ENCODE data around the gene ZFYVE28.

ZFYVE28 gene

DNA sequence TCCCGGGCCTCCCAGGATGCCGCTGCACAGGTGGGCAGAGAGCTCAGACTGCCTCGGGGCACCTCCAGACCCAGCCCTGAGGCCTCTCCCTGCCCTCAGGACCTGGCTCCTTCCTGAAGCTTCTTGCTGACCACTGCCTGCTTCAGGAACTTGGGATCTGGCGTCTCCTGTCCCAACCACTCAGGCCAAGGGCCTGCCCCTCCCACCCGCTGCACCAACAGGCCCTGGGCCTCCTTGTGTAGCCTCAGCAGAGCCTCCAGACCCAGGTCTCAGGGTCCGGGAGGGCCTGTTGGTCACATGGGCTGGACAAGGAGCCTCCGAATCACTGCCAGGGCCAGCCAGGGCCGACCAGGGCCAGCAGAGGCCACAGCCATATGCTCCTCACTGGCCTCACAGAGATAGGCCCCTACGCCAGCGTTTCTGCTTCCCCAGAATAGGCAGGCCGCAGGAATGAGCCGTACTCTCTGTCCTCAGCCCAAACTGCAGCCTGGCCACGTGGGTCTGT is 159.4 kb downstream of the ZFYVE28 start:
- TF ChIP-seq, protein P1, sequence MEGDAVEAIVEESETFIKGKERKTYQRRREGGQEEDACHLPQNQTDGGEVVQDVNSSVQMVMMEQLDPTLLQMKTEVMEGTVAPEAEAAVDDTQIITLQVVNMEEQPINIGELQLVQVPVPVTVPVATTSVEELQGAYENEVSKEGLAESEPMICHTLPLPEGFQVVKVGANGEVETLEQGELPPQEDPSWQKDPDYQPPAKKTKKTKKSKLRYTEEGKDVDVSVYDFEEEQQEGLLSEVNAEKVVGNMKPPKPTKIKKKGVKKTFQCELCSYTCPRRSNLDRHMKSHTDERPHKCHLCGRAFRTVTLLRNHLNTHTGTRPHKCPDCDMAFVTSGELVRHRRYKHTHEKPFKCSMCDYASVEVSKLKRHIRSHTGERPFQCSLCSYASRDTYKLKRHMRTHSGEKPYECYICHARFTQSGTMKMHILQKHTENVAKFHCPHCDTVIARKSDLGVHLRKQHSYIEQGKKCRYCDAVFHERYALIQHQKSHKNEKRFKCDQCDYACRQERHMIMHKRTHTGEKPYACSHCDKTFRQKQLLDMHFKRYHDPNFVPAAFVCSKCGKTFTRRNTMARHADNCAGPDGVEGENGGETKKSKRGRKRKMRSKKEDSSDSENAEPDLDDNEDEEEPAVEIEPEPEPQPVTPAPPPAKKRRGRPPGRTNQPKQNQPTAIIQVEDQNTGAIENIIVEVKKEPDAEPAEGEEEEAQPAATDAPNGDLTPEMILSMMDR (IDR thresholded peaks at IDR 0.05; ENCODE audit: insufficient read depth, low read length, missing control alignments), result no peak
- ChIA-PET CTCF (interaction anchor here (1.3 kb wide), 1 partner anchor 39 kb away, joined by 3 read pairs; no protein-coding TSS in a partner anchor), POLR2A (no interaction called here)
- no peak for DNase-seq (ENCODE audit: low read depth, low spot score)
- no peak overlapping the region for H3K4me3 ChIP-seq (ENCODE audit: low read depth, low read length)

DNA sequence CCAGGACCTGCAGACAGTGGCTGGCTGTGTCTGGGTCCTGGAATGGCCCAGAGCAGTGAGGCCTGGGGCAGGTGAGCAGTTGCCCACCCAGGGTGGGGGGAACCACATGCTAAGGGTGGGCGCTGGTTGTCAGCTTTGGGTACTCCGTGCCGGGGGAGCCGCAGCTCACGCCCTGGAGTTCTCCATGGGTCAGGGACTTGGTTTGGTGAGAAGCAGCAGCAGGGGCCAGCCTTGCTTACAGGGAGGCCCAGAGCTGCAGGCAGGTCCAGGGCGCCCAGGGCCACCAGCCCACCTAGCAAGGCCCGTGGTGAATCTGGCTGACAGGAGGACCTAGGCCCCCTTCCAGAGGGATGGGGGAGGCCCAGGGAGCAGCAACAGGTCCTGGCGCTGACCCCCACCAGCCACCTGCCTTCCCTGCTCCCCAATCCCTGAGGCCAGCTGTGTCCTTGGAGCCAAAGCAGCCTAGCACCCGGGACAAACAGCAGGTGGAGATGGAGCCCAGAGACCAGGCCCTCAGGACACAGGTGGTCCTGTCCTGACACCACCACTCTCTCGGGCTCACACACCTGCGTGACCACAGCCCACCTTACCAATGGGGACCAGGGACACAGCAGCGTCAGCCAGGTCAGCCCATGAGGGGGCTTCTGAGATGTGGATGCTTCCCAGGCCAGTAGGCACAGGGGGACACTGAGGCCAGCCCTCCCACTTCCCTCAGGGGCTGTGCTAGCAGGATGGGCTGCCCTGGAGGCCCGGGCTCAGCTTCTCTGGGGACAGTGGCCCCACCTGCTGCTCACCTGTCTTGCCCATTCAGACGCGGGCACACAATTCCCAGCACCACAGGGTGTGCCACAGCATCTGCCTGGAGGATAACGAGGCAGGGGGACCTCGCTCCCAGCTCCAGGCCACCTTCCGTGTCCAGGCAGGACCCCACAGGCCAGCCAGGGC is 160.1 kb downstream of the ZFYVE28 start:
- H3K4me3 ChIP-seq (ENCODE audit: low read depth, low read length), result no peak overlapping the region
- POLR2A ChIA-PET, result no interaction called here
- DNase-seq (ENCODE audit: low read depth, low spot score), result no peak
- CTCF ChIA-PET, result interaction anchor here (0.6 to 1.3 kb wide), 4 partner anchors 38 to 181 kb away, joined by 3 to 5 read pairs (median 4); no protein-coding TSS in a partner anchor
- TF ChIP-seq, protein P1 (IDR thresholded peaks at IDR 0.05; ENCODE audit: insufficient read depth, low read length, missing control alignments), result no peak

DNA sequence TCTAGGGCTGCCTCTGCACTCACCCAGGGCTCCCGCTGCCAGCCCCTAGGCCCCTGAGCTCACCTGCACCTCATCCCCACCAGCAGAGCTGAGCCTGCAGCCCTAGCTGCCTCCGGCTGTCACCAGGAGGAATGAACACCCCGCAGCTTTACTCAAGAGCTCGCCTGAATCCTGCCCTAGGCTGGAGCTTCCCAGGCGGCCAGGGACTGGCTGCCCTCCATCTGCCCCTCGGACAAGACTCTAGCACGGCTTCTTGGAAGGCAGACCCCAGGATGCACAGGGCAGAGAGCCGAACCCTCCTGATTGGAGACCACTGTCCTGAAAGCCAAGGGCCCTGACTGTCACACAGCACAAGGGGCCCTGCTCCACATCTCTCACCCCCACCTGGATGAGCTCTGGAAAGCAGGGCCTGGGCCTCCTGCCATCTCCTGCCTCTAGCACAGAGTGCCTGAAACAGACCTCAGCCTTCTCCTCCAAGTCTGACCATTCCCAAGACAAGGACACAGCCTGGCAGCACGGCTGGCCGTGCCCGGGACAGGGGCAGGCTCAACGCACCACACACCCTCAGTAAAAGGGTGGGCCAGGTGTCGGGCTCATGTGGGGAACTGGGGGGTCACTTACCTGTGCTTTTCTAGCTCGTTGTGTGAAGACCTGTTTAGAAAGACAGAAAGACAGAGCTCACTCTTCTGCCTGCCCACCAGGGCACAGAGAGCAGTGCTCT is 160.9 kb downstream of the ZFYVE28 start:
- DNase-seq (ENCODE audit: low read depth, low spot score), result no peak
- POLR2A ChIA-PET, result interaction anchor here (1.0 kb wide), 1 partner anchor 248 kb away, joined by 3 read pairs; no protein-coding TSS in a partner anchor
- H3K4me3 ChIP-seq (ENCODE audit: low read depth, low read length), result no peak overlapping the region
- TF ChIP-seq, protein P1 (IDR thresholded peaks at IDR 0.05; ENCODE audit: insufficient read depth, low read length, missing control alignments), result no peak
- CTCF ChIA-PET, result interaction anchor here (0.6 to 1.0 kb wide), 3 partner anchors 37 to 182 kb away, joined by 3 to 5 read pairs (median 4); no protein-coding TSS in a partner anchor

DNA sequence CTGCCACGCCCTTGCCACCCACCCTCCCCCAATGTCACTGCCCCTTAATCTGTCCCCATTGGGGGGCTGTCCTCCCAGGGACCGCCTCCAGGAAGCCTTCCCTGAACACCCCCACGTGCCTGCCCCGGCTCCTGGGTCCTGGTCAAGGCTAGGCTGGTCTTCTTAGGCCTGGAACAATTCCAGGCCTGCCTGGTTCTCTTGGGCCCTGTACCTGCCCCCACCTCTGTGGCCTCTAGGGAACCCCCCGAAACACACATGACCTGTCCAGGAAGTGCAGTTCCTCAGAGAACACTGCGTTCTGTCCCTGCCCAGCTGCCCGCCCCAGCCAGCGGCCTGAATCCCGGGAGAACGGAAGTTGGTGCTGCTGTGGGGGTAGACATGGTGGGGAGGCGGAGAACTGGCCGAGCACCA is 161.7 kb downstream of the ZFYVE28 start:
- ChIA-PET CTCF (no interaction called here), POLR2A (interaction anchor here (1.0 kb wide), 1 partner anchor 247 kb away, joined by 3 read pairs; no protein-coding TSS in a partner anchor)
- no peak for DNase-seq (ENCODE audit: low read depth, low spot score)
- H3K4me3 ChIP-seq (ENCODE audit: low read depth, low read length), result no peak overlapping the region
- TF ChIP-seq, protein P1 (IDR thresholded peaks at IDR 0.05; ENCODE audit: insufficient read depth, low read length, missing control alignments), result no peak

DNA sequence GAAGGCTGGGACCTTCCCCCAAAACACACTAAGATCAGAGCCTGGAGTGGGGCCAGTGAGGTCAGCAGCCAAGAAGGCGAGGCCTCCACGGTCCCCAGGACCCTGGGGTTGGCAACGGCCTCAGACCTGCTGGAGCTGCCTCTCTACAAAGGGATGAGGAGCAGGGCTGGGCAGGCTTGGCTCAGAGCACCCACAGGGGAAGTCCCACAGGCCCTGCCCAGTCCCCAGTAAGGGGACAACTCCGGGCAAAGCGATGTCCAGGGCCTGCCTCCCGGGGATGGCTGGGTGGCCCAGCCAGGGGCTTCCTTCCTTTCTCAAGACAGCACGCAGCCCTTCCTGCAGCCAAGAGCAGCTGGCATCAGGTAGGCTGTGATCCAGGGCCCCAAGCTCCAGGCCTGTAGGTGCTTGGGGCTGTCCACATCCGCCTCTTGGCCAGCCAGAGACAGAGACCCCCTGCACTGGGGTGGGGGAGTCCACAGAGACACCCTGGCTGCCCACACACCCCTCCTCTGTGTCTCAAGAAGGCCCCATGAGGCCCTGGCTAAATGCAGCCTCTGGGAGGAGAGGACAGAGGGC is 162.2 kb downstream of the ZFYVE28 start:
- ChIA-PET POLR2A (no interaction called here), CTCF (no interaction called here)
- DNase-seq (ENCODE audit: low read depth, low spot score), result no peak
- TF ChIP-seq, protein P1 (IDR thresholded peaks at IDR 0.05; ENCODE audit: insufficient read depth, low read length, missing control alignments), result no peak
- no peak overlapping the region for H3K4me3 ChIP-seq (ENCODE audit: low read depth, low read length)
